Left kidney (tissue), 2 donors: ENCODE results near the gene LPXN. TPM values are rescaled to one million over a fixed set of nuclear protein-coding genes. Genes with fewer than 3 reads are reported as not detected.

Experiments used
- DNase-seq: peaks from one replicate; pipeline ENCODE4 v3.0.0-alpha.2; 2013
- polyA plus RNA-seq: library from polyadenylated mRNA; unstranded; fragments of 120-200 nt; gene quantifications from one replicate; pipeline ENCODE4 v1.2.1, GENCODE V29; 2013; ENCODE audit not compliant: insufficient read length

Gene LPXN
- polyA plus RNA-seq, 1 donor, result 10.9 TPM

DNA sequence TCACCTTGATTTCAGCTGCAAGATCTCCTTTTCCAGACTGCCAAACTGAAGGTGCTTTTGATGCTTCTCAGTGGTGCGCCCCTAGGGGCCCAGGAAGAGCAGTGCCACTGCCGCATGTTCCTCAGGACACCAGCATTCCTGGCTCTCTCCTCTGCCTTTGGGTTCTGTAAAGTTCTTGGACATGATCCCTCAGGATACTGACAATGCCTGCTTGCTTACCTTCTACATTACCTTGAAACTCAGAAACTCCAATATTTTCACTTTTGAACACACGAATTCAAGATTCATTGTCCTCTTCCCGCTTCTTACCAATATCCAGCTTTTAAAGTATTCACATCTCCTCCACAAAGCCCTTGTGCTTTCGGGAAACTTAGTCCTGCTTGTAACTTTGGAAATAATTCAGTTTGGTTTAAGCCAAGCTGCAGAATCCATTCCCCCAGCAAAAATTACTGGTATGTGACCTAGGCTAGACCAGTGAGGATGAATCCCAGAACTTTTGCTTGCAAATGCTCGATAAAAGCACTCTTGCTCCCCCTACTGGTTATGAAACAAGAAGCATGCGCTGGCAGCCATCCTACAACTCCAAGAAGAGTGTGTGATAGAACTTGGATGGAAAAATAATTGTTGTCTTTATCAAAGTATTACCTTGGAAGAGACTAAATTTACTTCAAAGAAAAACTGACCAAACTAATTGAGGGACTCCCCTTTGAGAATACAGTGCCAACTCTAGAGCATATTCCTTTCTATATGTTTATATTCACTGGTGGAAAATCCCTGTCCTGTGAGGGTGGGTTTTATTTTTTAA is 51.2 kb downstream of the LPXN start:
- peak; percentile 64 for DNase-seq

DNA sequence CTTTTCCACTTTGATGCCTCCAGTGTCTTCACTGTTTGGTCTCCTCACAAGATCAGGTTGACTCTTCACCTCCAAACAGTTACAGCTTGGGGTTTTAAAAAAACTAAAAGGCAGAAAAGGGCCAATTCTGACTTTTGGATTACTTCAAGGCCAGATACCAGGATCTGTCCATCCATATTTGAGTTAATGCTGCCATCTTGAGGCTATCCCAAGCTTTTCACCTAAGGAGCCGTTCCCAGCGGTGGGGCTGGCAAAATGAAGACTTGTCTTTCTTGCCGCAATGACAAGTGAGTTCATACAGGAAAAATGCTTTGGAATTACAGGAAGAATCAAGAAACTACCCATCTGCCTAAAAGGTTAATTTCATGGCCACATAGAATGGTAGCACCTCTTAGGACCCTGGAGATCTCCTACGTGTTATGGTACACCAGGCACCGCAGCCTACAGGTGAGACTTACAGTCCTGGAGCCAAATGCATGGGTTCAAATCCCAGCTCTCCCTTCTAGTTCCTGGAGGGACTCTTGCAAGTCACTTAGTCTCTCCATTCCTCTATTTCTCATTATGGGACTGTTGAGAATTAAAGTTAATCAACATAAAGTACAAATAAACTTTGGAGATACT is 61.8 kb downstream of the LPXN start:
- DNase-seq, result peak; percentile 38

DNA sequence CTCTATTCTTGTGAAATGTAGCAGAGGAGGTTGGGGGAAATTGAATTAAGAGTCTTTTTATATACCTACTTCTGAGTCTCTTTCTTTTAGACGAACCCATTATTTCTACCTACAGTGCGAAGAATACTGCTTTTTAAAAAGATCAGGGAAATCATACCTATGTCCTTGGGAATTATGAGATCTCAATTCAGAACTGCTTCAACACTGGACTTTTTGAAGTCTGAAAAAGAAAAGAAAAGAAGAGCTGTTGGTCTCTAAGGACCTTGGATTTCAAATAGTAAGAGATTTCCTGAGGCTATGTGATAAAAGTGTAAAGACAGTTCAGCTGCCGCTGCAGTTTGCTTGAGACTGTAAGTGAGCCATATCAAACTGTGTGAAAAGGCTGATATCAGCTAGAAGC is 64.0 kb downstream of the LPXN start:
- DNase-seq, result no peak

DNA sequence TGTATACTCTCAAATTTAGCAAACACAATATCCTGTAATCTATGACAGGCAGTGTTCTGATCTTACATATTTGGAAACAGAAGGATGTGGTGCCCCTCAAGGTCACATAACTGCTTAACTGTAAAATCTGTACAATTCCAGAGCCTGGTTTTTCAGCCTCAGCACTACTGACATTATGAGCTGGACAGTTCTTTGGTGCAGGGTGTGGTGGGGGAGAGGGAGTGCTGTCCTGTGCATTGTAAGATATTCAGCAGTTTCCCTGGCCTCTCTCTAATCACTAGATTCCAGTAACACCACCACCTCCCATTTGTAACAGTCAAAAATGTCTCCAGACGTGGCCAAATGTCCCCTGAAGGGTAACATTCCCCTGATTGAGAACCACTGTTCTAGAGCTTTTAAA is 65.9 kb downstream of the LPXN start:
- no peak for DNase-seq

DNA sequence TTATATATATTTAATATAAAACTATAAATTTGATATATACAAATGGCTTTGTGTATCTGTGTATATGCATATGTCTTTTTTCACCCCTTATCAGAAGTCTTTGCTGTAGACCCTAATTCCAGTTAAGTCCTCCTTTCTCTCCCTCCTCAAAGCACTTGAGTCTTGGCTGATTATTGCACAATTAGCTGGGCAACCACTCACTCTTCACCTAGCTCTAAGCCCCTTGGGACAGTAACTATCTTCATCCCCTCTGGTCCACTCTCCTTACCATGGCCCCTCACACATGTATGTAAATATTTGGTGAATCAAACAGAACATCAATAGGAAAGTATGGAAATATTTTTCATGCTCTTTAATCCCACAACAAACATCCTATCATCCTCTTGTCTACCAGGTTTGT is 66.8 kb downstream of the LPXN start:
- no peak for DNase-seq

DNA sequence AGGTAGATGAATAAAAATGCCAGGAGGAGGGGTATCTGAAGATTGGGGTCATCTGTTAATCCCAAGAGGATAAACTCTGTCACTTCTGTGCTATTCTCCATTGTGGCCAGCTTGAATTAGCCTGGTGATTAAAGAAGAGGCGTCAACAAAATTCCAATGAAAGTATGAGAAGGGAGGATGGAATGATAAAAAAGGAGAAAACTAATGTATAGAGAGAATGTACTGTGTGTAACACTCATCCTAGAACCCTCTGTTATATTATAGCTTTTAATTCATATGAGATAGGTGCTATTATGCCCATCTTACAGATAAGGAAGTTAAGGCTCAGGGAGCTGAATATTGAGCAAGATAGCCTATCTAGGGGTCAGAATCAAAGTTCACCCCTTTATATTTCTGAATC is 67.7 kb downstream of the LPXN start, which contains the start of gene OR5B21:
OR5B21 (minus strand) TSS at position 101 of the 400 bp plus-strand sequence; CDS start at position 101, 0 bp downstream.
- no peak for DNase-seq

DNA sequence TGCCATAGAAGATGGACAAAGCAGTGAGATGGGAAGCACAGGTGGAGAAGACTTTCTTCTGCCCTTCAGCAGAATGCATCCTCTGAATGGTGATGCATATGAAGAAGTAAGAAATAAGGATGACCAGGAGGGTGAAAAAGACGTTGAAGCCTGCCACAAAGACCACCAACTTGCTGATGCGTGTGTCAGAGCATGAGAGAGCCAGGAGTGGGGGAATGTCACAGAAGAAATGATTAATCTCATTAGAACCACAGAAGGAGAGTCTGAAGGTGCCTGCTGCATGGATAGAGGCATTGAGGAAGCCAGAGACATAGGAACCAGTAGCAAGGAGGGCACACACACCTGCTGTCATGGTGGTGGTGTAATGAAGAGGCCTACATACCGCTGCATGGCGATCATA is 68.3 kb downstream of the LPXN start:
- no peak for DNase-seq

DNA sequence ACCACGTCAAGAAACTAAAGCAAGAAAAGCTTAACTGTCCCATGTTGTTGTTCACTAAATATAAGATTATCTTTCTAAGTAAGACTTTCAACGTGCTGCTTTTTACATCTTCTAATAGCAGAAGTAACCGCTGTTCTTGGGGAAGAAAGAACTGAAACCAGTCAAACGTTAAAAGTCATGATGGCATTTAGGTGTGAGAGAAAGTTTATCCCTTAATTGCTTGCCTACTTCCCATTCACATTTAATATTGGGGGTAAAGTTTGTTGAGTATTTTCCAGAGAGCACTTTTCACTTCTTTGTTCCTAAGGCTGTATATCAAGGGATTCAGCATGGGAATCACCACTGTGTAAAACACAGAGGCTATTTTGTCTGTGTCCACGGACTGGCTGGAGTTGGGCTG is 68.7 kb downstream of the LPXN start:
- DNase-seq, result no peak

DNA sequence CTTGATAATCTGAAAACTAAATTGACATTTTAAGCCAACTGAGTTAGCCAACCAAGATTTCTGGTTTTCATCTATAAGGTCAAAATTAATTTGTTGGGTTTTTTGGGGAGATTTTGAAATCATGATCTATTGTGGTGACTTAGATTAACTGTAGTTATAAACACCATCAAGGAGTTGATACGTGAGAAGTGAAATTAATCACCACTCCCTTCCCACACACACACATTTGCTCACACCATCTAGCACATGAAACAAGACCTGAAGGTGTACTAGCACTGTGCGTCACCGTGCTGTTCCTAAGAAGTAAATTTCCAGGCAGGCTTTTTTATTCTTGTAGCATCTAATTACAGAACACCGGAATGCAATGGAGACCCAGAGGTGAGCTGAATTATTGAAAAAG is 69.8 kb downstream of the LPXN start:
- no peak for DNase-seq

DNA sequence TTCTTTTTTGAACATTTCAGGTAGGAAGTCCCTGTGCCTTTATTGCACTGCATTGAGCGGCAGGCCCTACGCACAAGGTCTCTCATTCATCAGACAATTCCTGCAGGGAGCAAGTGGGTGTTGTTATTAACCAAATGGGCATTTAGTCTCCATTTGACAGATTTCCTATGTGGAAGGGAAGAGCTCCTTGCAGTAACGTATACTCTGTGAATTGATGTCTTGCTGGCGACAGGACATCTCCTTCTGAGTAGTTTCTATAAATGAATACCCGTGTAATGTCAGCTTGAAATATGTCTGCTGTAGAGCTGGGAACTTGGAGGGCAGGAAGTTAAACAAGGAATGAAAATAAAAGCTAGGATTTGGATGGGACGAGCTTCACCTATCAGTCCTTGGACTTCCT is 71.4 kb downstream of the LPXN start:
- no peak for DNase-seq

DNA sequence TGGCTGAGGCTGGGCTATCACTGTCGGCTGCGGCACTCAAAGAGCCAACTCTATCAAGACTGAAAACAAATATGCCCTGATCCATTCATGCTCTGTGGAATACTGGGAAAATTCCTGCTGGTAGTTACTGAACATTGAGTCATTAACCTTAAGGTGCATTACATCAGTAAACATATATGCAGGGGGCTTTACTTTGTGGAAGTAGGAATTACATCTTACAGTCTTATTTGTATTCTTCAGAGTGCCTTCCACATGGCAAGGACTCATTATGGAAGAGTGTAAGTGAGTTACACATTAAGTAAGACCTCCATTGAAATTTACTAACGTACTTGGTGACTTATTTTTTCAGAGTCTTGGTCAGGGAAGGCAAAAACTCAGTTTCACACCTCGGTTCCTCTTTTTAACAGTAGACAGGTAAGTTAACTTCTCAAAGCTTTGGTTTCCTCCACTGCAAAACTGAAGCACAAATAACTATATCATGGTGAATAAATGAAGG is 72.2 kb downstream of the LPXN start:
- DNase-seq, result no peak

DNA sequence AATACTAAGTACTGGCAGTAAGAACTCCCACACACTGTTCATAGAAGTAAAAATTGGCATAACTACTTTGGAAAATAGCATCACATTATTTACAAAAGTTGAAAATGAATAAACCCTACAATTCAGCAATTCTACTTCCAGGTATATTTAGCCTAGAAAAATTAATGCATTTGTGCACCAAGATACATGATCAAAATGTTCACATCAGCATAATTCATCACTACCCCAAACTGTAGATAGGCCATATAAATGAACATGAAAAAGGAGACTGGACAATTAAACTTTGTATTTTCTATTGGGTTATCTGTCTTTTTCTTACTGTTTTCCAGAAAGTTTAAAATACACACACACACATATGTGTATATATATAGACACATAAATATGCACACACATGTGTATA is 73.7 kb downstream of the LPXN start:
- no peak for DNase-seq

DNA sequence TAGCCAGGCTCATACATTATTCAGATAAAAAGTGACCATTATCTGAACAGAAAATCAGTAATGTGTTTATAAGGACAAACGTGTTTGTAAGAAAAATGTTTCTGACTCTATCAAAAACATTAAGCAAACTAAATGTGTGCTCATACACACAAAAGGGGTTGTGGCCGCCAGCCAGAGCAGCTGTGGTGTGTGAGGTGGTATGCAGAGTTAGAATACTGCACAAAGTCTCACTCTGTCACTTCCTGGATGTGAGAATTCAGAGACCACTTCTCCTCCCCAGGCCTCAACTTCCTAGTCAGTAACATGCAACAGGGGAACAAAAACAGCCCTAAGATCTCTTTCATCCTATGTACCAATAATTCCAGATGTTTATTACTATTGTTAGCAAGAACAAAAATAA is 77.2 kb downstream of the LPXN start:
- DNase-seq, result no peak

DNA sequence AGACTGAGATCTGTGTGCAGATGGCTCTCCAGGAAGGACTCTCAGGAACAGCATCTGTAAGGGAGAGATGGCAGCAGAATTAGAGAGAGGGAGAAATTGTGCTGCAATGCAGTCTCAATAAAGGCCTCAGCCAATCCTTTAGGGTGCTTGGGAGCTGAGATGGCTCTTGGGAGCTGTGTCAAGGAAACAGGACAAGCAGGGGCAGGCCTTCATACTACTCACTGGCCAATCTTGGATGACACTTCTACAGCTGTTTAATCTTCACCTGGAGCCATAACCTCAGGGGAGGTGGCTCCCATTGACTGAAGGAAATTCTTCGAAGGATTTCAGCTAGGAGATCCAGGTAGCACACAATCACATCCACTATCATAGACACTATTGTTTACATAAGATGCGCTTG is 77.7 kb downstream of the LPXN start:
- DNase-seq, result no peak

DNA sequence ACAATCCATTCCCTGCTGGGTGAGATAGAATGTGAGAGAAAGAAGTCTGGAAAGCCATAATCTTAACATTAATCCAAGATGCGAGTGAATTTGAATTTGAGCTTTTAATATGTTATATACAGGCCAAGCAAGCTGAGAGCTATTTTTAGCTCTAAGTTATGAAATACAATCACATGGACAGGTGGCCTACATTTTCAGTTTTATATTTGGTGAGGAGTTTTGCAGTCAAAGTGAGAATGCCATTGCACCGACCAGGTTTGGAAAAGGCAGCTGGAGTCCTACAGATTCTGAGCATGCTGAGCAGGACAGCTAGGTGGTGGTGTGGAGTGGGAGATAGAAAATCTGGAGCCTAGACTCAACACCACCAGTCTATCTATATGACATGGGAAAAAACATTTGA is 79.8 kb downstream of the LPXN start:
- no peak for DNase-seq

DNA sequence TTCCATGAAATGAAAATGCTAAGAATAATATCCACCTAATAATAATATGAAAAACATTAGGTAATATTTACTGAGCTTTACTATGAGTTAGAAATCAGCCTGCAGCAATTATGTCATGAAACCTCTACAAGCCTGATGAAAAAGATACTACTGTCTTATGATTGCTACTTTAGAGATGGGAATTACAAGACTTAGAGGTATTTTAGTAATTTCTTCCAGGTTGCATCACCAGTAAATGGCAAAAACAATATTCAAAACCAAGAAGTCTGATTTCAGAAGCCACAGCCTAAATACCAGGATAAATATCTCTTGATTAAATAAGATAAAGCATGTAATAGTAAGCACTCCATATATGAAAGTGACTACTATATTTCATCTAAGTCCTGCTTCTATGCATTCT is 81.6 kb downstream of the LPXN start:
- DNase-seq, result no peak

DNA sequence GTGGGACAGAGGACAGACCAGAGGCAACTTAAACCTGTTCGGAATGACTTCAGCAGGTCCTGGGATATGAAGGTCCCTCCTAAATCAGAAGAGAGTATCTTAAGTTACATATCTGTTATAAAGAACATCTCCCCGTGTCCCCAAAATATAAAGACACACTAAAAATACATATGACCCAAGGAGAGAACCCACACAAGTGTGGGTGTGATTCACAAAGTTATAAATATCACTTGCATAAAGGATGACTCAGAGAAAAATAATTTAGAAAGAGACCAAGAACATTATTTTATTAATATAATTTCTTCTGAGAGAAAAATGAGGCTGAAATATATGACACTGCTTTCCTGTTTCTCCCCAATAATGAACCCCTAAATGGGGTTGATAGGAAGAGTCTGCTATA is 82.0 kb downstream of the LPXN start:
- no peak for DNase-seq

DNA sequence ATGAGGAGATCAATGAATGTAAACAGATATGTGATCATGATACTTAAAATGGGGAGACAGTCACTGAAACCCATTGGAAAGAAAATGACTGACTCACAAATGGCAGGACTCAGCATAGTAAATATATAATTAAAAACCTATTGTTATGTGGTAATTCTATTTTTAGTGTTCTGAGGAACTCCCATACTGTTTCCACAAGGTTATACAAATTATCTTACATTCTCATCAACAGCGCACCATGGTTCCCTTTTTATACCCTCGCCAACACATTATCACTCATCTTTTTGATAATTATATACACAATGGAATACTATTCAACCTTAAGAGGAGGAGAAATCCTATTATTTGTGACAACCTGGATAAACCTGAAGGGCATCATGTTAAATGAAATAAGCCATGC is 84.8 kb downstream of the LPXN start:
- no peak for DNase-seq

DNA sequence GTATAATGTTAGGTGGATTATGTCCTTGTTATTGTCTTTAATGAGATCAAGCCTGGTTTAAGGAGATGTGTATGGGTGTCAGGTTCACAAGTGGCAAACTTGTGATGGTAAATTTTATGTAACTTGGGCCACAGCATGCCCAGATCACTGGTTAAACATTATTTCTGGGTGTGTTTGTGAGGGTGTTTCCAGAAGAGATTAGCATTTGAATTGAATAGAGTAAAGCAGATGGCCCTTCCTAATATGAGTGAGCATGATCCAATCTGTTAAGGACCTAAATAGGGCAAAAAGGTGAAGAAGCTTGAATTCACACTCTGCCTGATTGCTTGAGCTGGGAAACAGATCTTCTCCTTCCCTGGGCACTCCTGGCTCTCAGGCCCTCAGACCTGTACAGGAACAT is 88.5 kb downstream of the LPXN start:
- no peak for DNase-seq

DNA sequence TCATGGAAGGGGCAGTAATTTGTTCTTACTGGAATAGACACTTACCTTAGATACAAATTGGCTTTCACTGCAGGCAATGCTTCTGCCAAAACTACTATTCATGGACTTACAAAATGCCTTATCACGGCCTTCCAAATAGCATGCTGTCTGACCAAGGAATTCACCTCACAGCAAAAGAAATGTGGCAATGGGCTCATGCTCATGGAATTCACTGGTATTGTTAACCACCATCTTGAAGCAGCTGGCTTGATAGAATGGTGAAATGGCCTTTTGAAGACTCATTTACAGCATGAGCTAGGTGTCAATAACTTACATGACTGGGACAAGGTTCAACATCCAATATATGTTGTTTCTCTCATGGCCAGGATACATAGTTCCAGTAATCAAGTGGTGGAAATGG is 89.7 kb downstream of the LPXN start:
- no peak for DNase-seq
